KMS-11 (cell line): ENCODE data around the gene COL13A1.

Source experiments
- H2AFZ ChIP-seq: fragments of 200-600 bp; sonication (generic); 2 replicates; pipeline ENCODE4 v1.6.1; 2016; ENCODE audit warnings: antibody characterized with exemption, mixed run types, low read depth
- H3K27ac ChIP-seq: fragments of 200-600 bp; sonication (generic); 2 replicates; pipeline ENCODE4 v1.6.1; 2016; ENCODE audit warnings: mild to moderate bottlenecking, mixed run types
- H3K27me3 ChIP-seq: fragments of 200-600 bp; sonication (generic); 2 replicates; pipeline ENCODE4 v1.6.1; 2017; ENCODE audit warnings: mild to moderate bottlenecking, low read depth, mixed run types, moderate library complexity; ENCODE audit not compliant: insufficient read depth
- H3K36me3 ChIP-seq: fragments of 200-600 bp; sonication (generic); 2 replicates; pipeline ENCODE4 v1.6.1; 2017; ENCODE audit warnings: mild to moderate bottlenecking, mixed run types; ENCODE audit not compliant: insufficient read depth
- H3K4me1 ChIP-seq: fragments of 200-600 bp; sonication (generic); 2 replicates; pipeline ENCODE4 v1.6.1; 2016; ENCODE audit warnings: mild to moderate bottlenecking, low read depth, mixed run types; ENCODE audit not compliant: poor library complexity, severe bottlenecking
- H3K4me2 ChIP-seq: fragments of 200-600 bp; sonication (generic); 2 replicates; pipeline ENCODE4 v1.7.0; 2016; ENCODE audit warnings: mild to moderate bottlenecking, mixed run types
- H3K4me3 ChIP-seq: fragments of 200-600 bp; sonication (generic); IDR thresholded peaks from 2 replicates; pipeline ENCODE4 v1.6.1; 2017; ENCODE audit warnings: low read depth, low read length, mixed read lengths; ENCODE audit not compliant: insufficient read depth
- H3K79me2 ChIP-seq: fragments of 200-600 bp; sonication (generic); 2 replicates; pipeline ENCODE4 v1.6.1; 2016; ENCODE audit warnings: low read depth, mixed run types; ENCODE audit not compliant: insufficient read depth
- H3K9ac ChIP-seq: fragments of 200-600 bp; sonication (generic); 2 replicates; pipeline ENCODE4 v1.6.1; 2016; ENCODE audit warnings: mild to moderate bottlenecking, mixed run types
- H4K20me1 ChIP-seq: fragments of 200-600 bp; sonication (generic); 2 replicates; pipeline ENCODE4 v1.6.1; 2016; ENCODE audit warnings: mild to moderate bottlenecking, mixed run types; ENCODE audit not compliant: insufficient read depth
- CTCF ChIP-seq: fragments of 200-600 bp; sonication (generic); conservative IDR thresholded peaks from 2 replicates; pipeline ENCODE4 v1.6.1; 2017; ENCODE audit warnings: low read depth, mild to moderate bottlenecking, antibody characterized with exemption, low read length, moderate library complexity, mixed read lengths

Gene COL13A1

GRCh38 chr10:69958556-69958902, 156.8 kb downstream of the COL13A1 start:
- Histone ChIP-seq H3K36me3 (no peaks in the 10 kb centered on the region), H3K27me3 (no peaks in the 10 kb centered on the region; the same call in 1 of the 2 replicates), H3K4me1 (no peaks in the 10 kb centered on the region), H4K20me1 (no peaks in the 10 kb centered on the region), H3K9ac (no peak overlapping the region), H2AFZ (no peak overlapping the region), H3K4me2 (no peak overlapping the region), H3K27ac (no peak overlapping the region), H3K4me3 (no peak overlapping the region), H3K79me2 (no peaks in the 10 kb centered on the region)
- peak; percentile 54 for TF ChIP-seq CTCF

GRCh38 chr10:69959911-69960310, 158.2 kb downstream of the COL13A1 start:
- no peak overlapping the region for H3K4me3 ChIP-seq
- no peak overlapping the region for H2AFZ ChIP-seq
- no peak overlapping the region for H3K27ac ChIP-seq
- no peaks in the 10 kb centered on the region for H4K20me1 ChIP-seq
- TF ChIP-seq CTCF: no peak
- H3K9ac ChIP-seq: no peak overlapping the region
- no peaks in the 10 kb centered on the region for H3K36me3 ChIP-seq
- H3K4me1 ChIP-seq: no peaks in the 10 kb centered on the region
- no peak overlapping the region for H3K4me2 ChIP-seq
- H3K79me2 ChIP-seq: no peaks in the 10 kb centered on the region
- no peaks in the 10 kb centered on the region; the same call in 1 of the 2 replicates for H3K27me3 ChIP-seq

- H3K4me1 ChIP-seq: no peaks in the 10 kb centered on the region
- H3K4me2 ChIP-seq: no peak overlapping the region
These were observed 158.9 kb downstream of the COL13A1 start for GRCh38 chr10:69960606-69960987.

GRCh38 chr10:69960988-69961880, 159.5 kb downstream of the COL13A1 start:
- Histone ChIP-seq H3K4me2 (no peak overlapping the region), H3K27me3 (no peaks in the 10 kb centered on the region; the same call in 1 of the 2 replicates), H3K9ac (no peak overlapping the region), H3K36me3 (no peaks in the 10 kb centered on the region), H3K27ac (no peak overlapping the region), H3K4me3 (no peak overlapping the region), H3K79me2 (no peaks in the 10 kb centered on the region), H3K4me1 (no peaks in the 10 kb centered on the region), H2AFZ (no peak overlapping the region), H4K20me1 (no peaks in the 10 kb centered on the region)
- TF ChIP-seq CTCF: peak; percentile 58; the same call in 1 of the 2 replicates

More at GRCh38 chr10:69960606-69960987, 158.9 kb downstream of the COL13A1 start:
- no peaks in the 10 kb centered on the region for H3K79me2 ChIP-seq
- H3K9ac ChIP-seq: no peak overlapping the region
- H3K27me3 ChIP-seq: no peaks in the 10 kb centered on the region; the same call in 1 of the 2 replicates
- TF ChIP-seq CTCF: no peak
- no peaks in the 10 kb centered on the region for H4K20me1 ChIP-seq
- H3K36me3 ChIP-seq: no peaks in the 10 kb centered on the region
- no peak overlapping the region for H2AFZ ChIP-seq
- no peak overlapping the region for H3K27ac ChIP-seq
- no peak overlapping the region for H3K4me3 ChIP-seq
